ENCODE data around the gene OR2AG2.

DNA sequence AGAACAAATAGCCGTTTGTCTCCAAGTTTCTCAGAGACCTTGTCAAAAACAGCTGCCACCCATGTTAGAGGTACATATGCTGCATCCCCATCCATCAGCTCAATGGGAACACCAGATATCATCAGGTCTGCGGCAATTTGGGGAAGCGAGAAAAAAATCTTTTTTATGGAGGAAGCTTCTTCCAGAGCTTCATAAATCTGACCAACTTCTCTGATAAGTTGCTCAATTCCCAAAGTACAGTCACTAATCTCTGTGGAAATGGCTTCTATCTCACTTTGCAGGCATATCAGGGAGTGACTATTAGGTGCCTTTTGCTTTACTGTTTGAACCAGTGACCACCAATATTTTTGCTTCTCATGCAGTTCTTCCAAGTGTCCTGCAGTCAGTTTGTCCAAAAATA, 54.4 kb downstream of the OR2AG2 start:
- TF ChIP-seq, protein P1, sequence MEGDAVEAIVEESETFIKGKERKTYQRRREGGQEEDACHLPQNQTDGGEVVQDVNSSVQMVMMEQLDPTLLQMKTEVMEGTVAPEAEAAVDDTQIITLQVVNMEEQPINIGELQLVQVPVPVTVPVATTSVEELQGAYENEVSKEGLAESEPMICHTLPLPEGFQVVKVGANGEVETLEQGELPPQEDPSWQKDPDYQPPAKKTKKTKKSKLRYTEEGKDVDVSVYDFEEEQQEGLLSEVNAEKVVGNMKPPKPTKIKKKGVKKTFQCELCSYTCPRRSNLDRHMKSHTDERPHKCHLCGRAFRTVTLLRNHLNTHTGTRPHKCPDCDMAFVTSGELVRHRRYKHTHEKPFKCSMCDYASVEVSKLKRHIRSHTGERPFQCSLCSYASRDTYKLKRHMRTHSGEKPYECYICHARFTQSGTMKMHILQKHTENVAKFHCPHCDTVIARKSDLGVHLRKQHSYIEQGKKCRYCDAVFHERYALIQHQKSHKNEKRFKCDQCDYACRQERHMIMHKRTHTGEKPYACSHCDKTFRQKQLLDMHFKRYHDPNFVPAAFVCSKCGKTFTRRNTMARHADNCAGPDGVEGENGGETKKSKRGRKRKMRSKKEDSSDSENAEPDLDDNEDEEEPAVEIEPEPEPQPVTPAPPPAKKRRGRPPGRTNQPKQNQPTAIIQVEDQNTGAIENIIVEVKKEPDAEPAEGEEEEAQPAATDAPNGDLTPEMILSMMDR (IDR thresholded peaks at IDR 0.05) = no peak
- no peak for TF ChIP-seq POLR2A (IDR thresholded peaks at IDR 0.05)
